ENCODE data around the gene STT3B.

- TF ChIP-seq POLR2A (IDR thresholded peaks at IDR 0.05) (no peak), CTCF (IDR thresholded peaks at IDR 0.05) (no peak), EP300 (IDR thresholded peaks at IDR 0.05) (no peak), POLR2AphosphoS5 (IDR thresholded peaks at IDR 0.05) (no peak)
These were observed 131.3 kb downstream of the STT3B start for GRCh38 chr3:31664031-31664430.

Measured in suprapubic skin (tissue), 4 donors.